Erythroblast (primary cell): ENCODE measurements around the gene TRPT1.

ENCODE experiments used
- GATA1 ChIP-seq: IDR thresholded peaks from 2 replicates; pipeline ENCODE4 v1.6.1; 2011; ENCODE audit warnings: low read depth, mild to moderate bottlenecking, control low read depth, low read length, moderate library complexity
- POLR2A ChIP-seq: IDR thresholded peaks from 2 replicates; pipeline ENCODE4 v1.6.1; 2011; ENCODE audit warnings: mild to moderate bottlenecking, low read length

DNA sequence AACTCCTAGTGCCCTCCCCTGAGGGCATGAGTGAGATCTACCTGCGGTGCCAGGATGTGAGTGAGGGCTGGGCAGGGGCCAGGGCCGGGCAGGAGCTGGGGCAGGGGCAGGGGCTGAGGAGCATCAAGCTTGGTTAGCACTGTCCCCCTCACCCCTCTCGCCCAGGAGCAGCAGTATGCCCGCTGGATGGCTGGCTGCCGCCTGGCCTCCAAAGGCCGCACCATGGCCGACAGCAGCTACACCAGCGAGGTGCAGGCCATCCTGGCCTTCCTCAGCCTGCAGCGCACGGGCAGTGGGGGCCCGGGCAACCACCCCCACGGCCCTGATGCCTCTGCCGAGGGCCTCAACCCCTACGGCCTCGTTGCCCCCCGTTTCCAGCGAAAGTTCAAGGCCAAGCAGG is 5.7 kb downstream of the TRPT1 start:
- TF ChIP-seq POLR2A: no peak
- TF ChIP-seq GATA1: no peak
